H9 (cell line): ENCODE measurements around the gene KIAA1586. TPM values are rescaled to one million over a fixed set of nuclear protein-coding genes. Genes with fewer than 3 reads are reported as not detected.

Experiments
- DNase-seq: peaks from one replicate; pipeline ENCODE4 v3.0.0-alpha.2; 2017
- H2AFZ ChIP-seq: one replicate; pipeline ENCODE4 v1.6.1; 2013; ENCODE audit warnings: mild to moderate bottlenecking, low read length, control low read depth, moderate library complexity
- H2AK5ac ChIP-seq: 2 replicates; pipeline ENCODE4 v1.6.1; 2013; ENCODE audit warnings: low read length, control low read depth, mixed read lengths; ENCODE audit not compliant: insufficient read length
- H2BK120ac ChIP-seq: one replicate; pipeline ENCODE4 v1.6.1; 2013; ENCODE audit warnings: low read depth, mild to moderate bottlenecking, low read length, control low read depth, inconsistent platforms; ENCODE audit not compliant: poor library complexity, severe bottlenecking
- H2BK12ac ChIP-seq: 2 replicates; pipeline ENCODE4 v1.6.1; 2013; ENCODE audit warnings: low read length, control low read depth, mixed read lengths, low read depth; ENCODE audit not compliant: insufficient read length
- H2BK15ac ChIP-seq: 2 replicates; pipeline ENCODE4 v1.6.1; 2013; ENCODE audit warnings: low read depth, low read length, control low read depth
- H2BK20ac ChIP-seq: one replicate; pipeline ENCODE4 v1.6.1; 2013; ENCODE audit warnings: low read depth, mild to moderate bottlenecking, low read length, control low read depth, inconsistent platforms; ENCODE audit not compliant: poor library complexity, severe bottlenecking
- H2BK5ac ChIP-seq: 2 replicates; pipeline ENCODE4 v1.6.1; 2013; ENCODE audit warnings: low read length, control low read depth, mixed read lengths; ENCODE audit not compliant: insufficient read length
- H3K14ac ChIP-seq: 2 replicates; pipeline ENCODE4 v1.6.1; 2013; ENCODE audit warnings: low read length, control low read depth; ENCODE audit not compliant: insufficient read depth
- H3K18ac ChIP-seq: 2 replicates; pipeline ENCODE4 v1.6.1; 2013; ENCODE audit warnings: low read depth, mild to moderate bottlenecking, mixed read lengths, low read length, control low read depth; ENCODE audit not compliant: insufficient read length
- H3K23ac ChIP-seq: 2 replicates; pipeline ENCODE4 v1.6.1; 2013; ENCODE audit warnings: low read length, control low read depth, mixed read lengths, low read depth; ENCODE audit not compliant: insufficient read length
- H3K23me2 ChIP-seq: 2 replicates; pipeline ENCODE4 v1.6.1; 2013; ENCODE audit warnings: low read depth, mild to moderate bottlenecking, mixed read lengths, low read length, control low read depth; ENCODE audit not compliant: insufficient read length, poor library complexity, severe bottlenecking
- H3K27ac ChIP-seq: 2 replicates; pipeline ENCODE4 v1.5.1; 2013; ENCODE audit warnings: low read length, control low read depth, mixed read lengths, low read depth; ENCODE audit not compliant: insufficient read length
- H3K27me3 ChIP-seq: 2 replicates; pipeline ENCODE4 v1.6.1; 2013; ENCODE audit warnings: low read length, control low read depth, inconsistent platforms; ENCODE audit not compliant: insufficient read depth
- H3K4ac ChIP-seq: 2 replicates; pipeline ENCODE4 v1.6.1; 2013; ENCODE audit warnings: low read depth, mild to moderate bottlenecking, control low read depth, inconsistent platforms, low read length, moderate library complexity
- H3K4me1 ChIP-seq: 2 replicates; pipeline ENCODE4 v1.6.1; 2013; ENCODE audit warnings: low read length, control low read depth, inconsistent platforms; ENCODE audit not compliant: insufficient read depth
- H3K4me2 ChIP-seq: 2 replicates; pipeline ENCODE4 v1.6.1; 2013; ENCODE audit warnings: low read length, control low read depth, mixed read lengths; ENCODE audit not compliant: insufficient read length, insufficient read depth
- H3K56ac ChIP-seq: 2 replicates; pipeline ENCODE4 v1.6.1; 2013; ENCODE audit warnings: low read depth, mild to moderate bottlenecking, mixed read lengths, low read length, control low read depth; ENCODE audit not compliant: insufficient read length
- H3K79me1 ChIP-seq: 2 replicates; pipeline ENCODE4 v1.6.1; 2013; ENCODE audit warnings: low read depth, mild to moderate bottlenecking, moderate library complexity, low read length, control low read depth, inconsistent platforms; ENCODE audit not compliant: insufficient read depth, poor library complexity, severe bottlenecking
- H3K79me2 ChIP-seq: 2 replicates; pipeline ENCODE4 v1.6.1; 2013; ENCODE audit warnings: low read length, control low read depth, inconsistent platforms; ENCODE audit not compliant: insufficient read depth
- H3K9ac ChIP-seq: 2 replicates; pipeline ENCODE4 v1.6.1; 2013; ENCODE audit warnings: low read length, control low read depth, mixed read lengths; ENCODE audit not compliant: insufficient read length; ENCODE audit errors: extremely low read depth
- H3K9me3 ChIP-seq: one replicate; pipeline ENCODE4 v1.6.1; 2013; ENCODE audit warnings: low read depth, low read length, inconsistent platforms; ENCODE audit not compliant: control insufficient read depth
- H3T11ph ChIP-seq: one replicate; pipeline ENCODE4 v1.6.1; 2013; ENCODE audit warnings: mild to moderate bottlenecking, low read length, control low read depth, inconsistent platforms
- H4K20me1 ChIP-seq: one replicate; pipeline ENCODE4 v1.6.1; 2013; ENCODE audit not compliant: control insufficient read depth, insufficient read length, insufficient read depth
- H4K5ac ChIP-seq: 2 replicates; pipeline ENCODE4 v1.6.1; 2013; ENCODE audit warnings: low read depth, mild to moderate bottlenecking, mixed read lengths, low read length, control low read depth; ENCODE audit not compliant: insufficient read length
- H4K8ac ChIP-seq: replicated peaks from 2 replicates; pipeline ENCODE4 v1.6.1; 2013; ENCODE audit warnings: low read length, control low read depth, mixed read lengths, low read depth; ENCODE audit not compliant: insufficient read length
- H4K91ac ChIP-seq: 2 replicates; pipeline ENCODE4 v1.6.1; 2013; ENCODE audit warnings: low read depth, mild to moderate bottlenecking, moderate library complexity, mixed read lengths, low read length, control low read depth; ENCODE audit not compliant: insufficient read length
- H3K27ac Mint-ChIP-seq, 3 experiments: 2 replicates in 2 of 3; 3 replicates in 1 of 3; pipeline ENCODE4 v1.8.0; 2020 to 2021; ENCODE audit warnings: mixed read lengths in 3 of 3, mild to moderate bottlenecking in 1 of 3, moderate library complexity in 1 of 3
- H3K27me3 Mint-ChIP-seq: 2 replicates; pipeline ENCODE4 v1.8.0; 2021; ENCODE audit warnings: low read depth, mild to moderate bottlenecking, moderate library complexity, mixed read lengths
- H3K36me3 Mint-ChIP-seq, 3 experiments: 2 replicates in 2 of 3; 3 replicates in 1 of 3; pipeline ENCODE4 v1.8.0; 2020 to 2021; ENCODE audit warnings: low read depth in 3 of 3, mixed read lengths in 3 of 3; ENCODE audit not compliant: insufficient read depth in 1 of 3
- H3K4me1 Mint-ChIP-seq, 2 experiments: 2 replicates each; pipeline ENCODE4 v1.8.0; 2020; ENCODE audit warnings: mixed read lengths in 2 of 2
- H3K4me3 Mint-ChIP-seq, 2 experiments: 2 replicates in 1 of 2; 3 replicates in 1 of 2; pipeline ENCODE4 v1.8.0; 2020 to 2021; ENCODE audit warnings: mild to moderate bottlenecking in 2 of 2, mixed read lengths in 2 of 2, moderate library complexity in 1 of 2
- H3K9me3 Mint-ChIP-seq, 2 experiments: 2 replicates in 1 of 2; 3 replicates in 1 of 2; pipeline ENCODE4 v1.8.0; 2020; ENCODE audit warnings: mild to moderate bottlenecking in 2 of 2, mixed read lengths in 2 of 2, moderate library complexity in 1 of 2
- CTCF ChIP-seq: fragments of 200-600 bp; sonication (generic); conservative IDR thresholded peaks from 3 replicates; pipeline ENCODE4 v1.8.0; 2021; ENCODE audit warnings: antibody characterized with exemption, mild to moderate bottlenecking
- WGBS: extraction: QIAGEN DNeasy Blood & Tissue Kit; methylation state at CpG from one replicate; pipeline ENCODE4 v1.1.7; 2013; ENCODE audit warnings: missing lambda C conversion rate, low lambda C conversion rate, mixed read lengths; ENCODE audit not compliant: insufficient read length; ENCODE audit errors: extremely low coverage; 5-methylcytosine and 5-hydroxymethylcytosine counted together
- total RNA-seq: library from RNA; stranded (reverse); gene quantifications from 2 replicates; pipeline ENCODE4 v1.2.1, GENCODE V29; 2021

KIAA1586 gene
- total RNA-seq, 1 experiment from 2014 or later = 33.3 TPM

DNA sequence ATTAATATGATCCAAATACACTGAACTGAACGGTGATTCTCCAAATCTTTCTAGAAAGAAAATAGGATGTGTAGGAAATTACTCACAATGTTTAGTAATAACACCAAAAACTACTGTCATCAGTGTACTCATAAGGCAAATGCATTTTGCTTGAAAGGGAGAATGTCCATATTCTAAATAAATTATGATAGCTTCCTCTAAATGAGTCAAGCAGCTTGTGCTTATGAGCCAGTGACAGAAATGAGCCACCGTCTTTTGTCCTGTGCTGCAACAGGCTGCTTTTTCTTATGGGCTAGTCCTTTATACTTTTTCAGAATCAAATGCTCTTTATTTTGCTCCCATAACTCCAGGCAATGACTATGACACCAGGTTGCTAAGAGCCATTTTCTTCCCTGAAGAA, 39.0 kb downstream of the KIAA1586 start:
- no peaks in the 10 kb centered on the region for H3K79me1 ChIP-seq
- no CpG with 5 or more reads among the region's 2 CpGs for WGBS
- H3K27me3 Mint-ChIP-seq = no peaks in the 10 kb centered on the region
- no peak overlapping the region for H3K4me3 Mint-ChIP-seq
- H3K23me2 ChIP-seq = peaks cover 3% of the 10 kb centered on the region
- no peaks in the 10 kb centered on the region for H3K36me3 Mint-ChIP-seq
- H2BK12ac ChIP-seq = no peak overlapping the region
- no peak overlapping the region for H3K56ac ChIP-seq
- H2BK5ac ChIP-seq = no peak overlapping the region
- no peak overlapping the region for H2BK20ac ChIP-seq
- no peak overlapping the region for H2BK120ac ChIP-seq
- peaks cover 25 to 27% of the 10 kb centered on the region in 2 experiments for H3K4me1 Mint-ChIP-seq
- no peak for DNase-seq
- no peak overlapping the region for H3K27ac Mint-ChIP-seq
- no peak overlapping the region for H3K14ac ChIP-seq
- TF ChIP-seq CTCF = no peak
- no peak overlapping the region for H4K5ac ChIP-seq
- H3K4me1 ChIP-seq = no peaks in the 10 kb centered on the region
- no peak overlapping the region for H2AK5ac ChIP-seq
- no peak overlapping the region for H3K27ac ChIP-seq
- no peak overlapping the region for H3K18ac ChIP-seq
- H4K20me1 ChIP-seq = no peaks in the 10 kb centered on the region
- H2BK15ac ChIP-seq = no peak overlapping the region
- no peak overlapping the region for H4K91ac ChIP-seq
- no peaks in the 10 kb centered on the region for H3K27me3 ChIP-seq
- H3K79me2 ChIP-seq = no peaks in the 10 kb centered on the region
- no peak overlapping the region for H3K4me2 ChIP-seq
- H3K9me3 ChIP-seq = no peaks in the 10 kb centered on the region
- no peak overlapping the region for H3T11ph ChIP-seq
- H3K9ac ChIP-seq = no peak overlapping the region
- no peak overlapping the region for H3K4ac ChIP-seq
- no peak overlapping the region for H4K8ac ChIP-seq
- H2AFZ ChIP-seq = no peak overlapping the region
- H3K9me3 Mint-ChIP-seq = no peaks in the 10 kb centered on the region
- no peak overlapping the region for H3K23ac ChIP-seq
